Thyroid gland (tissue), 4 donors: ENCODE results near the gene TCIRG1. TPM values are rescaled to one million over a fixed set of nuclear protein-coding genes. Genes with fewer than 3 reads are reported as not detected.
A peak's percentile ranks its signal among the peaks of the same experiment; 100 is the strongest.

Source experiments
- DNase-seq, 2 donors: peaks; one replicate each; pipeline ENCODE4 v3.0.0-alpha.2; 2019
- H3K27ac ChIP-seq, 3 donors: fragments of 200-600 bp; sonication (generic); 1 replicate in 2 of 3; 2 replicates in 1 of 3; pipeline ENCODE4 v1.5.1; 2016 to 2019; ENCODE audit warnings: mild to moderate bottlenecking in 1 of 3, moderate library complexity in 1 of 3
- H3K27me3 ChIP-seq: fragments of 200-600 bp; sonication (generic); one replicate; pipeline ENCODE4 v1.5.1; 2019
- H3K36me3 ChIP-seq, 2 donors: fragments of 200-600 bp; sonication (generic); one replicate each; pipeline ENCODE4 v1.5.1; 2016 to 2019
- H3K4me1 ChIP-seq, 2 donors: fragments of 200-600 bp; sonication (generic); one replicate each; pipeline ENCODE4 v1.5.1; 2017 to 2019
- H3K4me3 ChIP-seq, 3 donors: fragments of 200-600 bp; sonication (generic); replicated peaks in 1 of 3; 1 replicate in 2 of 3; 2 replicates in 1 of 3; pipeline ENCODE4 v1.5.1; 2016; ENCODE audit warnings: mild to moderate bottlenecking in 1 of 3
- H3K9me3 ChIP-seq: fragments of 200-600 bp; sonication (generic); one replicate; pipeline ENCODE4 v1.5.1; 2017
- CTCF ChIP-seq, 6 experiments: fragments of 200-600 bp in 3 of 6; fragments of 450-650 bp in 3 of 6; sonication (generic) in 3 of 6; IDR thresholded peaks; one replicate each; pipeline ENCODE4 v1.5.1; 2016 to 2019; ENCODE audit warnings: antibody characterized with exemption in 6 of 6, mild to moderate bottlenecking in 2 of 6, inconsistent platforms in 1 of 6, moderate library complexity in 1 of 6
- POLR2A ChIP-seq, 2 donors: fragments of 450-650 bp; IDR thresholded peaks; one replicate each; pipeline ENCODE4 v1.6.1; 2017; ENCODE audit warnings: antibody characterized with exemption in 2 of 2, mild to moderate bottlenecking in 2 of 2, moderate library complexity in 1 of 2
- WGBS, 2 donors: methylation state at CpG; one replicate each; pipeline ENCODE4 v1.1.5; 2017; 5-methylcytosine and 5-hydroxymethylcytosine counted together
- intact Hi-C: fragments of 100-400 bp; cut with DNase I; formaldehyde crosslinking; loops from one replicate; pipeline ENCODE4 v1.15.1; 2023
- total RNA-seq, 4 donors: library from RNA; depleted of rRNA; stranded (reverse); fragments of >200 nt; gene quantifications; one replicate each; pipeline ENCODE4 v1.2.3, GENCODE V29; 2016

The TCIRG1 gene
- total RNA-seq, 4 donors from 2014 or later, result 74.8 to 141 (median 121) TPM

- no peak for TF ChIP-seq POLR2A (IDR thresholded peaks at IDR 0.05)
- no peak for TF ChIP-seq CTCF (IDR thresholded peaks at IDR 0.05)
- H3K27ac ChIP-seq, result no peak overlapping the region
- no peak overlapping the region for H3K4me3 ChIP-seq
- peaks cover 7 to 17% of the 10 kb centered on the region in 2 donors for H3K4me1 ChIP-seq
- DNase-seq, result no peak
- intact Hi-C loops, result no loop called here
- H3K27me3 ChIP-seq, result no peaks in the 10 kb centered on the region
- H3K36me3 ChIP-seq, result peaks cover 20 to 25% of the 10 kb centered on the region in 2 donors
- WGBS, 2 donors, result 87 to 90% methylated on average over 8 to 26 of the region's 35 CpGs
- no peaks in the 10 kb centered on the region for H3K9me3 ChIP-seq
These were observed 10.1 kb downstream of the TCIRG1 start for GRCh38 chr11:68048681-68049508.

- no peak for TF ChIP-seq CTCF (IDR thresholded peaks at IDR 0.05)
- no peak for TF ChIP-seq POLR2A (IDR thresholded peaks at IDR 0.05)
- intact Hi-C loops, result no loop called here
- Histone ChIP-seq H3K4me1 (peaks cover 7 to 17% of the 10 kb centered on the region in 2 donors), H3K36me3 (peaks cover 13 to 18% of the 10 kb centered on the region in 2 donors), H3K27me3 (no peaks in the 10 kb centered on the region), H3K9me3 (no peaks in the 10 kb centered on the region), H3K4me3 (no peak overlapping the region), H3K27ac (no peak overlapping the region)
- 68 to 94% methylated on average over 10 to 18 of the region's 40 CpGs for WGBS, 2 donors
- peak; percentile 63 to 81 for DNase-seq
These were observed 10.9 kb downstream of the TCIRG1 start for GRCh38 chr11:68049509-68050370.

- no peaks in the 10 kb centered on the region for H3K27me3 ChIP-seq
- no peak for DNase-seq
- peaks cover 13% of the 10 kb centered on the region in 2 donors for H3K36me3 ChIP-seq
- no peak overlapping the region for H3K4me3 ChIP-seq
- intact Hi-C loops, result no loop called here
- no peak overlapping the region for H3K27ac ChIP-seq
- peaks cover 7 to 17% of the 10 kb centered on the region in 2 donors for H3K4me1 ChIP-seq
- TF ChIP-seq POLR2A (IDR thresholded peaks at IDR 0.05) (no peak), CTCF (IDR thresholded peaks at IDR 0.05) (no peak)
- H3K9me3 ChIP-seq, result no peaks in the 10 kb centered on the region
- 83% methylated on average over 3 of the region's 18 CpGs; no CpG with 5 or more reads in 1 of the 2 donors for WGBS, 2 donors
These were observed 11.6 kb downstream of the TCIRG1 start for GRCh38 chr11:68050371-68050841.

GRCh38 chr11:68051191-68052136 is 12.6 kb downstream of the TCIRG1 start:
- H3K27me3 ChIP-seq, result no peaks in the 10 kb centered on the region
- TF ChIP-seq POLR2A (IDR thresholded peaks at IDR 0.05) (no peak), CTCF (IDR thresholded peaks at IDR 0.05) (no peak)

More at GRCh38 chr11:68051191-68052136, 12.6 kb downstream of the TCIRG1 start:
- H3K4me3 ChIP-seq, result no peak overlapping the region
- H3K36me3 ChIP-seq, result peaks cover 13% of the 10 kb centered on the region in 2 donors
- 53 to 58% methylated on average over 12 to 13 of the region's 14 CpGs for WGBS, 2 donors
- H3K9me3 ChIP-seq, result no peaks in the 10 kb centered on the region
- intact Hi-C loops, result no loop called here
- peak; percentile 51 to 52 for DNase-seq
- peaks cover 7 to 17% of the 10 kb centered on the region in 2 donors for H3K4me1 ChIP-seq
- no peak overlapping the region for H3K27ac ChIP-seq
